WTC11 (cell line): Measurements from ENCODE around the gene RPL36AL. TPM values are rescaled to one million over a fixed set of nuclear protein-coding genes. Genes with fewer than 3 reads are reported as not detected.

Experiments used
- CBFB ChIP-seq: sonication (generic); formaldehyde crosslinking; IDR thresholded peaks from 2 replicates; pipeline ENCODE4 v1.8.1; 2022; ENCODE audit warnings: mild to moderate bottlenecking, low read depth, missing genetic modification reagents
- E2F1 ChIP-seq: sonication (generic); formaldehyde crosslinking; IDR thresholded peaks from 2 replicates; pipeline ENCODE4 v1.8.0; 2022; ENCODE audit warnings: mild to moderate bottlenecking, missing genetic modification reagents
- ELF4 ChIP-seq: sonication (generic); formaldehyde crosslinking; IDR thresholded peaks from 2 replicates; pipeline ENCODE4 v1.8.1; 2022; ENCODE audit warnings: low read depth, mild to moderate bottlenecking, moderate library complexity, missing genetic modification reagents
- ERG ChIP-seq: fragments of 250-450 bp; sonication (Bioruptor Pico); IDR thresholded peaks from 2 replicates; pipeline ENCODE4 v1.8.0; 2021; ENCODE audit warnings: mild to moderate bottlenecking
- JAZF1 ChIP-seq: fragments of 250-450 bp; sonication (Bioruptor Pico); IDR thresholded peaks from 2 replicates; pipeline ENCODE4 v1.9.0; 2021; ENCODE audit warnings: moderate library complexity, mild to moderate bottlenecking, inconsistent platforms
- JUN ChIP-seq: sonication (generic); formaldehyde crosslinking; IDR thresholded peaks from 2 replicates; pipeline ENCODE4 v1.8.0; 2023; ENCODE audit warnings: mild to moderate bottlenecking, missing genetic modification reagents
- KAT7 ChIP-seq: sonication (generic); formaldehyde crosslinking; IDR thresholded peaks from 2 replicates; pipeline ENCODE4 v1.8.1; 2023; ENCODE audit warnings: missing genetic modification reagents, mild to moderate bottlenecking, borderline replicate concordance
- MXD4 ChIP-seq: fragments of 250-450 bp; sonication (Bioruptor Pico); IDR thresholded peaks from 2 replicates; pipeline ENCODE4 v1.8.0; 2021; ENCODE audit warnings: mild to moderate bottlenecking, moderate library complexity, borderline replicate concordance
- MYBL2 ChIP-seq: sonication (generic); formaldehyde crosslinking; IDR thresholded peaks from 2 replicates; pipeline ENCODE4 v1.8.1; 2023; ENCODE audit warnings: mild to moderate bottlenecking, moderate library complexity, missing genetic modification reagents
- NFE2L1 ChIP-seq: sonication (generic); formaldehyde crosslinking; IDR thresholded peaks from 2 replicates; pipeline ENCODE4 v1.8.1; 2023; ENCODE audit warnings: missing genetic modification reagents
- NR1H2 ChIP-seq: sonication (generic); formaldehyde crosslinking; IDR thresholded peaks from 2 replicates; pipeline ENCODE4 v1.9.0; 2021; ENCODE audit warnings: mild to moderate bottlenecking, moderate library complexity, missing genetic modification reagents
- NR3C1 ChIP-seq: sonication (generic); formaldehyde crosslinking; conservative IDR thresholded peaks from 2 replicates; pipeline ENCODE4 v1.8.1; 2023; ENCODE audit warnings: low read depth, mild to moderate bottlenecking, missing genetic modification reagents
- PREB ChIP-seq: sonication (generic); formaldehyde crosslinking; IDR thresholded peaks from 2 replicates; pipeline ENCODE4 v1.8.1; 2022; ENCODE audit warnings: mild to moderate bottlenecking, missing genetic modification reagents, moderate library complexity, borderline replicate concordance
- SMAD4 ChIP-seq: sonication (generic); formaldehyde crosslinking; IDR thresholded peaks from 2 replicates; pipeline ENCODE4 v1.8.0; 2022; ENCODE audit warnings: mild to moderate bottlenecking, missing genetic modification reagents
- SP1 ChIP-seq: sonication (generic); formaldehyde crosslinking; conservative IDR thresholded peaks from 2 replicates; pipeline ENCODE4 v1.8.1; 2022; ENCODE audit warnings: missing genetic modification reagents
- TCF7 ChIP-seq: sonication (generic); formaldehyde crosslinking; IDR thresholded peaks from 2 replicates; pipeline ENCODE4 v1.8.0; 2022; ENCODE audit warnings: mild to moderate bottlenecking, low read depth, missing genetic modification reagents, moderate library complexity
- TEAD4 ChIP-seq: sonication (generic); formaldehyde crosslinking; IDR thresholded peaks from 2 replicates; pipeline ENCODE4 v1.8.0; 2022; ENCODE audit warnings: mild to moderate bottlenecking, missing genetic modification reagents
- TP53 ChIP-seq: sonication (generic); formaldehyde crosslinking; IDR thresholded peaks from 2 replicates; pipeline ENCODE4 v1.8.1; 2023; ENCODE audit warnings: mild to moderate bottlenecking, missing genetic modification reagents
- USF1 ChIP-seq: sonication (generic); formaldehyde crosslinking; IDR thresholded peaks from 2 replicates; pipeline ENCODE4 v1.8.0; 2022; ENCODE audit warnings: mild to moderate bottlenecking, missing genetic modification reagents
- ZBTB21 ChIP-seq: sonication (generic); formaldehyde crosslinking; IDR thresholded peaks from 2 replicates; pipeline ENCODE4 v1.8.1; 2023; ENCODE audit warnings: mild to moderate bottlenecking, missing genetic modification reagents, borderline replicate concordance
- ZNF423 ChIP-seq: fragments of 250-450 bp; sonication (Bioruptor Pico); IDR thresholded peaks from 2 replicates; pipeline ENCODE4 v2.1.2; 2022; ENCODE audit warnings: mild to moderate bottlenecking, moderate library complexity
- total RNA-seq: library from RNA; stranded (reverse); gene quantifications from 3 replicates; pipeline ENCODE4 v1.2.3, GENCODE V29; 2021
- TF ChIP-seq, protein P1 (sequence below): fragments of 250-450 bp; sonication (Bioruptor Pico); IDR thresholded peaks from 2 replicates; pipeline ENCODE4 v1.9.0; 2021; ENCODE audit warnings: mild to moderate bottlenecking
- TF ChIP-seq, protein P2 (sequence below): sonication (generic); formaldehyde crosslinking; IDR thresholded peaks from 2 replicates; pipeline ENCODE4 v1.8.1; 2022; ENCODE audit warnings: low read depth, missing genetic modification reagents, borderline replicate concordance
- TF ChIP-seq, protein P3 (sequence below): fragments of 250-450 bp; sonication (Bioruptor Pico); IDR thresholded peaks from 2 replicates; pipeline ENCODE4 v1.9.0; 2021; ENCODE audit warnings: moderate library complexity, mild to moderate bottlenecking, inconsistent platforms, borderline replicate concordance
- TF ChIP-seq, protein P4 (sequence below): sonication (generic); formaldehyde crosslinking; IDR thresholded peaks from 2 replicates; pipeline ENCODE4 v1.8.1; 2022; ENCODE audit warnings: mild to moderate bottlenecking, moderate library complexity, missing genetic modification reagents
- TF ChIP-seq, protein P5 (sequence below): sonication (generic); formaldehyde crosslinking; IDR thresholded peaks from 2 replicates; pipeline ENCODE4 v1.8.1; 2022; ENCODE audit warnings: low read depth, mild to moderate bottlenecking, moderate library complexity, missing genetic modification reagents, borderline replicate concordance
- TF ChIP-seq, protein P6 (sequence below): sonication (generic); formaldehyde crosslinking; IDR thresholded peaks from 2 replicates; pipeline ENCODE4 v1.8.0; 2022; ENCODE audit warnings: mild to moderate bottlenecking, missing genetic modification reagents

Gene RPL36AL
- total RNA-seq, 1 experiment from 2014 or later = 212 TPM

DNA sequence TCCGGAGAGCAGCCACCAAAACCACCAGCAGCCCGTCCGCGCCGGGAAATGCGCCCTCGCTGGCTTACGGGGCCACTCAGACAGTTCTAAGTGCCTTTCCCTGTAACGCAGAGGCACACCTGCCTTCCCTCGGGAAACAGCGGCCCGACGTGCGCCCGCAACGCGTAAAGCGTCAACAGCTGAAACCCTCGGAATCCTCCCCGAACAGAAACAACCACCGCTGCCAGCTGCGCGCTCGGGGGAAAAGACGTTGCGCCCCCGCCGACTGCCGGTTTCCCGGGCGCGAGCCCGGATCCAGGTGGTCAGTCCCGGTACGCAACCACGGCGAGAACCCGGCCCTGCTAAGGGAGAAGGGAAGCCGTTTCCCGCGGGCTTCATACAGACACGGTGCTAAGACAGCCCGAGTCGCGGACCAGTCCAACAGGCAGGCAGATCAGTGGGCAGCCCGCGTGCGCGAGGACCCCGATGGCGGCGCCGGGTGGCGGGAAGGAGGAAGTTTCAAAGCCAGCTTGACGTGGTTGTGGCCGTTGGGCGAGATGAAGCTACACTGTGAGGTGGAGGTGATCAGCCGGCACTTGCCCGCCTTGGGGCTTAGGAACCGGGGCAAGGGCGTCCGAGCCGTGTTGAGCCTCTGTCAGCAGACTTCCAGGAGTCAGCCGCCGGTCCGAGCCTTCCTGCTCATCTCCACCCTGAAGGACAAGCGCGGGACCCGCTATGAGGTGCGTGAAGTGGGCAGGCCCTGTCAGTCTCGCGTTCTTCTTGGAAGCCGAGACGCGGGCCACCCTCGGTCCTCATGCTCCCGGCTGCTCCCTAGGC lies 21.7 kb downstream of the RPL36AL start, which contains the start of gene LRR1 (continued):
- TF ChIP-seq, protein P1, sequence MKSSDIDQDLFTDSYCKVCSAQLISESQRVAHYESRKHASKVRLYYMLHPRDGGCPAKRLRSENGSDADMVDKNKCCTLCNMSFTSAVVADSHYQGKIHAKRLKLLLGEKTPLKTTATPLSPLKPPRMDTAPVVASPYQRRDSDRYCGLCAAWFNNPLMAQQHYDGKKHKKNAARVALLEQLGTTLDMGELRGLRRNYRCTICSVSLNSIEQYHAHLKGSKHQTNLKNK (CRISPR knock-in tag) = no peak
- no peak for TF ChIP-seq TP53 (CRISPR knock-in tag)
- no peak for TF ChIP-seq NR1H2 (CRISPR knock-in tag)
- TF ChIP-seq, protein P2, sequence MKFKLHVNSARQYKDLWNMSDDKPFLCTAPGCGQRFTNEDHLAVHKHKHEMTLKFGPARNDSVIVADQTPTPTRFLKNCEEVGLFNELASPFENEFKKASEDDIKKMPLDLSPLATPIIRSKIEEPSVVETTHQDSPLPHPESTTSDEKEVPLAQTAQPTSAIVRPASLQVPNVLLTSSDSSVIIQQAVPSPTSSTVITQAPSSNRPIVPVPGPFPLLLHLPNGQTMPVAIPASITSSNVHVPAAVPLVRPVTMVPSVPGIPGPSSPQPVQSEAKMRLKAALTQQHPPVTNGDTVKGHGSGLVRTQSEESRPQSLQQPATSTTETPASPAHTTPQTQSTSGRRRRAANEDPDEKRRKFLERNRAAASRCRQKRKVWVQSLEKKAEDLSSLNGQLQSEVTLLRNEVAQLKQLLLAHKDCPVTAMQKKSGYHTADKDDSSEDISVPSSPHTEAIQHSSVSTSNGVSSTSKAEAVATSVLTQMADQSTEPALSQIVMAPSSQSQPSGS (CRISPR knock-in tag) = no peak
- no peak for TF ChIP-seq ERG (CRISPR knock-in tag)
- TF ChIP-seq JUN (CRISPR knock-in tag) = 0 out of 2 replicates have a peak, but pooled peaks have one; percentile 47
- TF ChIP-seq KAT7 (CRISPR knock-in tag) = 0 out of 2 replicates have a peak, but pooled peaks have one; percentile 21
- TF ChIP-seq CBFB (CRISPR knock-in tag) = no peak; the same call in 1 of the 2 replicates
- TF ChIP-seq USF1 (CRISPR knock-in tag) = peak; percentile 32; the same call in 1 of the 2 replicates
- TF ChIP-seq TEAD4 = peak; percentile 63; the same call in 1 of the 2 replicates
- no peak for TF ChIP-seq TCF7 (CRISPR knock-in tag)
- no peak for TF ChIP-seq JAZF1 (CRISPR knock-in tag)
- no peak for TF ChIP-seq ZNF423 (CRISPR knock-in tag)
- TF ChIP-seq SP1 (CRISPR knock-in tag) = peak; percentile 70
- TF ChIP-seq ZBTB21 (CRISPR knock-in tag) = no peak; the same call in 1 of the 2 replicates
- TF ChIP-seq, protein P3, sequence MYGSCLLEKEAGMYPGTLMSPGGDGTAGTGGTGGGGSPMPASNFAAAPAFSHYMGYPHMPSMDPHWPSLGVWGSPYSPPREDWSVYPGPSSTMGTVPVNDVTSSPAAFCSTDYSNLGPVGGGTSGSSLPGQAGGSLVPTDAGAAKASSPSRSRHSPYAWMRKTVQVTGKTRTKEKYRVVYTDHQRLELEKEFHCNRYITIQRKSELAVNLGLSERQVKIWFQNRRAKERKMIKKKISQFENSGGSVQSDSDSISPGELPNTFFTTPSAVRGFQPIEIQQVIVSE (CRISPR knock-in tag) = no peak
- TF ChIP-seq, protein P4, sequence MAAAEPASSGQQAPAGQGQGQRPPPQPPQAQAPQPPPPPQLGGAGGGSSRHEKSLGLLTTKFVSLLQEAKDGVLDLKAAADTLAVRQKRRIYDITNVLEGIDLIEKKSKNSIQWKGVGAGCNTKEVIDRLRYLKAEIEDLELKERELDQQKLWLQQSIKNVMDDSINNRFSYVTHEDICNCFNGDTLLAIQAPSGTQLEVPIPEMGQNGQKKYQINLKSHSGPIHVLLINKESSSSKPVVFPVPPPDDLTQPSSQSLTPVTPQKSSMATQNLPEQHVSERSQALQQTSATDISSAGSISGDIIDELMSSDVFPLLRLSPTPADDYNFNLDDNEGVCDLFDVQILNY (CRISPR knock-in tag) = peak; percentile 96
- peak; percentile 72; the same call in 1 of the 2 replicates for TF ChIP-seq PREB
- TF ChIP-seq, protein P5, sequence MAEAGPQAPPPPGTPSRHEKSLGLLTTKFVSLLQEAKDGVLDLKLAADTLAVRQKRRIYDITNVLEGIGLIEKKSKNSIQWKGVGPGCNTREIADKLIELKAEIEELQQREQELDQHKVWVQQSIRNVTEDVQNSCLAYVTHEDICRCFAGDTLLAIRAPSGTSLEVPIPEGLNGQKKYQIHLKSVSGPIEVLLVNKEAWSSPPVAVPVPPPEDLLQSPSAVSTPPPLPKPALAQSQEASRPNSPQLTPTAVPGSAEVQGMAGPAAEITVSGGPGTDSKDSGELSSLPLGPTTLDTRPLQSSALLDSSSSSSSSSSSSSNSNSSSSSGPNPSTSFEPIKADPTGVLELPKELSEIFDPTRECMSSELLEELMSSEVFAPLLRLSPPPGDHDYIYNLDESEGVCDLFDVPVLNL (CRISPR knock-in tag) = peak; percentile 97
- no peak for TF ChIP-seq ELF4 (CRISPR knock-in tag)
- peak; percentile 91 for TF ChIP-seq MYBL2 (CRISPR knock-in tag)
- 0 out of 2 replicates have a peak, but pooled peaks have one; percentile 14 for TF ChIP-seq E2F1 (CRISPR knock-in tag)
- peak; percentile 53; the same call in 1 of the 2 replicates for TF ChIP-seq SMAD4 (CRISPR knock-in tag)
- TF ChIP-seq NFE2L1 (CRISPR knock-in tag) = no peak
- 0 out of 2 replicates have a peak, but pooled peaks have one; percentile 54 for TF ChIP-seq NR3C1 (CRISPR knock-in tag)
- TF ChIP-seq, protein P6, sequence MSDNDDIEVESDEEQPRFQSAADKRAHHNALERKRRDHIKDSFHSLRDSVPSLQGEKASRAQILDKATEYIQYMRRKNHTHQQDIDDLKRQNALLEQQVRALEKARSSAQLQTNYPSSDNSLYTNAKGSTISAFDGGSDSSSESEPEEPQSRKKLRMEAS (CRISPR knock-in tag) = peak; percentile 94
- TF ChIP-seq MXD4 = no peak
